WTC11 (cell line): ENCODE results near the gene GEMIN2. TPM values are rescaled to one million over a fixed set of nuclear protein-coding genes. Genes with fewer than 3 reads are reported as not detected.
"Not testable (repeated sequence)": the region's sequence is repeated elsewhere in the genome, so short reads cannot be mapped to it uniquely, and the experiment has no call there.

Experiments used
- ATAC-seq: fragments of 200-7000 bp; cut with Tn5 transposase; 2 replicates; pipeline ENCODE4 v1.10.0; 2021; ENCODE audit warnings: mild to moderate bottlenecking, moderate library complexity
- CTCF ChIA-PET: fragments of 300-600 bp; sonication (Branson Sonifier 250); formaldehyde crosslinking; loops from one replicate; lab custom pipeline; 2021; ENCODE audit warnings: antibody characterized with exemption; lab: Charles Lee
- POLR2A ChIA-PET: fragments of 350-600 bp; sonication (Branson Sonifier 250); formaldehyde crosslinking; loops from one replicate; lab custom pipeline; 2021; ENCODE audit warnings: antibody characterized with exemption; lab: Charles Lee
- DNase-seq: peaks from one replicate; pipeline ENCODE4 v3.0.0; 2021; ENCODE audit warnings: low spot score
- H3K27ac Mint-ChIP-seq: 2 replicates; pipeline ENCODE4 v1.8.0; 2021; ENCODE audit warnings: mixed read lengths
- H3K27me3 Mint-ChIP-seq: 2 replicates; pipeline ENCODE4 v1.8.0; 2021; ENCODE audit warnings: low read depth, mild to moderate bottlenecking, moderate library complexity, mixed read lengths
- H3K36me3 Mint-ChIP-seq: 2 replicates; pipeline ENCODE4 v1.8.0; 2021; ENCODE audit warnings: mixed read lengths
- H3K4me1 Mint-ChIP-seq: 2 replicates; pipeline ENCODE4 v1.8.0; 2022; ENCODE audit warnings: mixed read lengths
- H3K4me3 Mint-ChIP-seq: 2 replicates; pipeline ENCODE4 v1.8.0; 2021; ENCODE audit warnings: mild to moderate bottlenecking, moderate library complexity, mixed read lengths
- H3K9me3 Mint-ChIP-seq: 2 replicates; pipeline ENCODE4 v1.8.0; 2021; ENCODE audit warnings: mixed read lengths
- ATF3 ChIP-seq: sonication (generic); formaldehyde crosslinking; conservative IDR thresholded peaks from 2 replicates; pipeline ENCODE4 v1.8.1; 2022; ENCODE audit warnings: mild to moderate bottlenecking, missing genetic modification reagents
- CREM ChIP-seq: sonication (generic); formaldehyde crosslinking; IDR thresholded peaks from 2 replicates; pipeline ENCODE4 v1.8.1; 2022; ENCODE audit warnings: mild to moderate bottlenecking, missing genetic modification reagents, moderate library complexity
- EMX1 ChIP-seq: fragments of 250-450 bp; sonication (Bioruptor Pico); IDR thresholded peaks from 2 replicates; pipeline ENCODE4 v1.8.0; 2021; ENCODE audit warnings: mild to moderate bottlenecking
- FOXP1 ChIP-seq: sonication (generic); formaldehyde crosslinking; IDR thresholded peaks from 2 replicates; pipeline ENCODE4 v1.8.0; 2022; ENCODE audit warnings: missing genetic modification reagents, mild to moderate bottlenecking, moderate library complexity, borderline replicate concordance
- IRF2 ChIP-seq: sonication (generic); formaldehyde crosslinking; IDR thresholded peaks from 2 replicates; pipeline ENCODE4 v1.8.0; 2022; ENCODE audit warnings: low read depth, missing genetic modification reagents, borderline replicate concordance
- JUN ChIP-seq: sonication (generic); formaldehyde crosslinking; IDR thresholded peaks from 2 replicates; pipeline ENCODE4 v1.8.0; 2023; ENCODE audit warnings: mild to moderate bottlenecking, missing genetic modification reagents
- NR1H2 ChIP-seq: sonication (generic); formaldehyde crosslinking; IDR thresholded peaks from 2 replicates; pipeline ENCODE4 v1.9.0; 2021; ENCODE audit warnings: mild to moderate bottlenecking, moderate library complexity, missing genetic modification reagents
- NR2C2 ChIP-seq: sonication (generic); formaldehyde crosslinking; IDR thresholded peaks from 2 replicates; pipeline ENCODE4 v1.8.0; 2022; ENCODE audit warnings: mild to moderate bottlenecking, missing genetic modification reagents
- PREB ChIP-seq: sonication (generic); formaldehyde crosslinking; IDR thresholded peaks from 2 replicates; pipeline ENCODE4 v1.8.1; 2022; ENCODE audit warnings: mild to moderate bottlenecking, missing genetic modification reagents, moderate library complexity, borderline replicate concordance
- SP1 ChIP-seq: sonication (generic); formaldehyde crosslinking; conservative IDR thresholded peaks from 2 replicates; pipeline ENCODE4 v1.8.1; 2022; ENCODE audit warnings: missing genetic modification reagents
- TEAD4 ChIP-seq: sonication (generic); formaldehyde crosslinking; IDR thresholded peaks from 2 replicates; pipeline ENCODE4 v1.8.0; 2022; ENCODE audit warnings: mild to moderate bottlenecking, missing genetic modification reagents
- USF1 ChIP-seq: sonication (generic); formaldehyde crosslinking; IDR thresholded peaks from 2 replicates; pipeline ENCODE4 v1.8.0; 2022; ENCODE audit warnings: mild to moderate bottlenecking, missing genetic modification reagents
- ZNF232 ChIP-seq: sonication (generic); formaldehyde crosslinking; IDR thresholded peaks from 2 replicates; pipeline ENCODE4 v1.8.0; 2022; ENCODE audit warnings: mild to moderate bottlenecking, missing genetic modification reagents
- total RNA-seq: library from RNA; stranded (reverse); gene quantifications from 3 replicates; pipeline ENCODE4 v1.2.3, GENCODE V29; 2021
- TF ChIP-seq, protein P1 (sequence below): sonication (generic); formaldehyde crosslinking; IDR thresholded peaks from 2 replicates; pipeline ENCODE4 v1.8.0; 2022; ENCODE audit warnings: missing genetic modification reagents
- TF ChIP-seq, protein P2 (sequence below): sonication (generic); formaldehyde crosslinking; IDR thresholded peaks from 2 replicates; pipeline ENCODE4 v1.8.1; 2022; ENCODE audit warnings: missing genetic modification reagents, borderline replicate concordance
- TF ChIP-seq, protein P3 (sequence below): sonication (generic); formaldehyde crosslinking; IDR thresholded peaks from 2 replicates; pipeline ENCODE4 v1.8.1; 2023; ENCODE audit warnings: mild to moderate bottlenecking, missing genetic modification reagents, moderate library complexity
- TF ChIP-seq, protein P4 (sequence below): sonication (generic); formaldehyde crosslinking; IDR thresholded peaks from 2 replicates; pipeline ENCODE4 v1.8.1; 2023; ENCODE audit warnings: mild to moderate bottlenecking, missing genetic modification reagents, moderate library complexity
- TF ChIP-seq, protein P5 (sequence below): sonication (generic); formaldehyde crosslinking; IDR thresholded peaks from 2 replicates; pipeline ENCODE4 v1.8.0; 2023; ENCODE audit warnings: mild to moderate bottlenecking, missing genetic modification reagents

The GEMIN2 gene
- total RNA-seq, 1 experiment from 2014 or later: 27.1 TPM

- Mint-ChIP-seq H3K4me1 (peaks cover 18% of the 10 kb centered on the region), H3K4me3 (peak overlapping the region; percentile 85), H3K27ac (peak overlapping the region; percentile 98)
- CTCF ChIA-PET, H3K36me3 Mint-ChIP-seq, DNase-seq, H3K27me3 Mint-ChIP-seq, H3K9me3 Mint-ChIP-seq, ATAC-seq: not testable (repeated sequence)
- POLR2A ChIA-PET: interaction anchor here (0.9 to 2.8 kb wide), 4 partner anchors 66 to 328 kb away, joined by 3 to 32 read pairs (median 7); partner anchors contain the start of genes FBXO33, PNN and TRAPPC6B
Observed at GRCh38 chr14:39104078-39104801, 9.9 kb upstream of the GEMIN2 start.

GRCh38 chr14:39107591-39107996 is 6.5 kb upstream of the GEMIN2 start:
- Mint-ChIP-seq H3K4me1 (peaks cover 5% of the 10 kb centered on the region), H3K27me3 (no peaks in the 10 kb centered on the region), H3K9me3 (no peaks in the 10 kb centered on the region), H3K36me3 (no peaks in the 10 kb centered on the region), H3K27ac (no peak overlapping the region), H3K4me3 (no peak overlapping the region)
- no peak for ATAC-seq
- CTCF ChIA-PET: interaction anchor here (0.7 to 1.0 kb wide), 5 partner anchors 8 to 325 kb away, joined by 3 to 6 read pairs (median 3); partner anchors contain the start of gene FBXO33
- POLR2A ChIA-PET: interaction anchor here (0.6 kb wide), 1 partner anchor 32 kb away, joined by 5 read pairs; no protein-coding TSS in a partner anchor
- TF ChIP-seq SP1 (CRISPR knock-in tag): no peak
- TF ChIP-seq, protein P1, sequence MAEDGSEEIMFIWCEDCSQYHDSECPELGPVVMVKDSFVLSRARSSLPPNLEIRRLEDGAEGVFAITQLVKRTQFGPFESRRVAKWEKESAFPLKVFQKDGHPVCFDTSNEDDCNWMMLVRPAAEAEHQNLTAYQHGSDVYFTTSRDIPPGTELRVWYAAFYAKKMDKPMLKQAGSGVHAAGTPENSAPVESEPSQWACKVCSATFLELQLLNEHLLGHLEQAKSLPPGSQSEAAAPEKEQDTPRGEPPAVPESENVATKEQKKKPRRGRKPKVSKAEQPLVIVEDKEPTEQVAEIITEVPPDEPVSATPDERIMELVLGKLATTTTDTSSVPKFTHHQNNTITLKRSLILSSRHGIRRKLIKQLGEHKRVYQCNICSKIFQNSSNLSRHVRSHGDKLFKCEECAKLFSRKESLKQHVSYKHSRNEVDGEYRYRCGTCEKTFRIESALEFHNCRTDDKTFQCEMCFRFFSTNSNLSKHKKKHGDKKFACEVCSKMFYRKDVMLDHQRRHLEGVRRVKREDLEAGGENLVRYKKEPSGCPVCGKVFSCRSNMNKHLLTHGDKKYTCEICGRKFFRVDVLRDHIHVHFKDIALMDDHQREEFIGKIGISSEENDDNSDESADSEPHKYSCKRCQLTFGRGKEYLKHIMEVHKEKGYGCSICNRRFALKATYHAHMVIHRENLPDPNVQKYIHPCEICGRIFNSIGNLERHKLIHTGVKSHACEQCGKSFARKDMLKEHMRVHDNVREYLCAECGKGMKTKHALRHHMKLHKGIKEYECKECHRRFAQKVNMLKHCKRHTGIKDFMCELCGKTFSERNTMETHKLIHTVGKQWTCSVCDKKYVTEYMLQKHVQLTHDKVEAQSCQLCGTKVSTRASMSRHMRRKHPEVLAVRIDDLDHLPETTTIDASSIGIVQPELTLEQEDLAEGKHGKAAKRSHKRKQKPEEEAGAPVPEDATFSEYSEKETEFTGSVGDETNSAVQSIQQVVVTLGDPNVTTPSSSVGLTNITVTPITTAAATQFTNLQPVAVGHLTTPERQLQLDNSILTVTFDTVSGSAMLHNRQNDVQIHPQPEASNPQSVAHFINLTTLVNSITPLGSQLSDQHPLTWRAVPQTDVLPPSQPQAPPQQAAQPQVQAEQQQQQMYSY (CRISPR knock-in tag): no peak
- TF ChIP-seq ZNF232 (CRISPR knock-in tag): no peak
- TF ChIP-seq EMX1: no peak
- TF ChIP-seq, protein P2, sequence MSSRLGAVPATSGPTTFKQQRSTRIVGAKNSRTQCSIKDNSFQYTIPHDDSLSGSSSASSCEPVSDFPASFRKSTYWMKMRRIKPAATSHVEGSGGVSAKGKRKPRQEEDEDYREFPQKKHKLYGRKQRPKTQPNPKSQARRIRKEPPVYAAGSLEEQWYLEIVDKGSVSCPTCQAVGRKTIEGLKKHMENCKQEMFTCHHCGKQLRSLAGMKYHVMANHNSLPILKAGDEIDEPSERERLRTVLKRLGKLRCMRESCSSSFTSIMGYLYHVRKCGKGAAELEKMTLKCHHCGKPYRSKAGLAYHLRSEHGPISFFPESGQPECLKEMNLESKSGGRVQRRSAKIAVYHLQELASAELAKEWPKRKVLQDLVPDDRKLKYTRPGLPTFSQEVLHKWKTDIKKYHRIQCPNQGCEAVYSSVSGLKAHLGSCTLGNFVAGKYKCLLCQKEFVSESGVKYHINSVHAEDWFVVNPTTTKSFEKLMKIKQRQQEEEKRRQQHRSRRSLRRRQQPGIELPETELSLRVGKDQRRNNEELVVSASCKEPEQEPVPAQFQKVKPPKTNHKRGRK (CRISPR knock-in tag): no peak
- no peak for TF ChIP-seq FOXP1 (CRISPR knock-in tag)
- TF ChIP-seq IRF2 (CRISPR knock-in tag): no peak
- TF ChIP-seq ATF3 (CRISPR knock-in tag): no peak
- no peak for TF ChIP-seq NR1H2 (CRISPR knock-in tag)
- TF ChIP-seq USF1 (CRISPR knock-in tag): no peak
- no peak for TF ChIP-seq CREM (CRISPR knock-in tag)
- DNase-seq: no peak

GRCh38 chr14:39108791-39109190 is 5.3 kb upstream of the GEMIN2 start:
- no peak overlapping the region for H3K27ac Mint-ChIP-seq
- DNase-seq (no peak), ATAC-seq (no peak)
- POLR2A ChIA-PET: no interaction called here
- H3K9me3 Mint-ChIP-seq: no peaks in the 10 kb centered on the region
- CTCF ChIA-PET: no interaction called here
- H3K4me1 Mint-ChIP-seq: peaks cover 8% of the 10 kb centered on the region
- H3K4me3 Mint-ChIP-seq: no peak overlapping the region
- H3K27me3 Mint-ChIP-seq: no peaks in the 10 kb centered on the region
- H3K36me3 Mint-ChIP-seq: no peaks in the 10 kb centered on the region
- TF ChIP-seq TEAD4 (CRISPR knock-in tag) (no peak), JUN (CRISPR knock-in tag) (no peak), PREB (CRISPR knock-in tag) (no peak), NR2C2 (CRISPR knock-in tag) (no peak)
- TF ChIP-seq, protein P3, sequence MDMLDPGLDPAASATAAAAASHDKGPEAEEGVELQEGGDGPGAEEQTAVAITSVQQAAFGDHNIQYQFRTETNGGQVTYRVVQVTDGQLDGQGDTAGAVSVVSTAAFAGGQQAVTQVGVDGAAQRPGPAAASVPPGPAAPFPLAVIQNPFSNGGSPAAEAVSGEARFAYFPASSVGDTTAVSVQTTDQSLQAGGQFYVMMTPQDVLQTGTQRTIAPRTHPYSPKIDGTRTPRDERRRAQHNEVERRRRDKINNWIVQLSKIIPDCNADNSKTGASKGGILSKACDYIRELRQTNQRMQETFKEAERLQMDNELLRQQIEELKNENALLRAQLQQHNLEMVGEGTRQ (CRISPR knock-in tag): no peak
- TF ChIP-seq, protein P4, sequence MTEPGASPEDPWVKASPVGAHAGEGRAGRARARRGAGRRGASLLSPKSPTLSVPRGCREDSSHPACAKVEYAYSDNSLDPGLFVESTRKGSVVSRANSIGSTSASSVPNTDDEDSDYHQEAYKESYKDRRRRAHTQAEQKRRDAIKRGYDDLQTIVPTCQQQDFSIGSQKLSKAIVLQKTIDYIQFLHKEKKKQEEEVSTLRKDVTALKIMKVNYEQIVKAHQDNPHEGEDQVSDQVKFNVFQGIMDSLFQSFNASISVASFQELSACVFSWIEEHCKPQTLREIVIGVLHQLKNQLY (CRISPR knock-in tag): no peak
- TF ChIP-seq, protein P5, sequence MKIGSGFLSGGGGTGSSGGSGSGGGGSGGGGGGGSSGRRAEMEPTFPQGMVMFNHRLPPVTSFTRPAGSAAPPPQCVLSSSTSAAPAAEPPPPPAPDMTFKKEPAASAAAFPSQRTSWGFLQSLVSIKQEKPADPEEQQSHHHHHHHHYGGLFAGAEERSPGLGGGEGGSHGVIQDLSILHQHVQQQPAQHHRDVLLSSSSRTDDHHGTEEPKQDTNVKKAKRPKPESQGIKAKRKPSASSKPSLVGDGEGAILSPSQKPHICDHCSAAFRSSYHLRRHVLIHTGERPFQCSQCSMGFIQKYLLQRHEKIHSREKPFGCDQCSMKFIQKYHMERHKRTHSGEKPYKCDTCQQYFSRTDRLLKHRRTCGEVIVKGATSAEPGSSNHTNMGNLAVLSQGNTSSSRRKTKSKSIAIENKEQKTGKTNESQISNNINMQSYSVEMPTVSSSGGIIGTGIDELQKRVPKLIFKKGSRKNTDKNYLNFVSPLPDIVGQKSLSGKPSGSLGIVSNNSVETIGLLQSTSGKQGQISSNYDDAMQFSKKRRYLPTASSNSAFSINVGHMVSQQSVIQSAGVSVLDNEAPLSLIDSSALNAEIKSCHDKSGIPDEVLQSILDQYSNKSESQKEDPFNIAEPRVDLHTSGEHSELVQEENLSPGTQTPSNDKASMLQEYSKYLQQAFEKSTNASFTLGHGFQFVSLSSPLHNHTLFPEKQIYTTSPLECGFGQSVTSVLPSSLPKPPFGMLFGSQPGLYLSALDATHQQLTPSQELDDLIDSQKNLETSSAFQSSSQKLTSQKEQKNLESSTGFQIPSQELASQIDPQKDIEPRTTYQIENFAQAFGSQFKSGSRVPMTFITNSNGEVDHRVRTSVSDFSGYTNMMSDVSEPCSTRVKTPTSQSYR: no peak
